Large intestine (tissue), 3 donors: ENCODE results near the gene ARMC9. TPM values are rescaled to one million over a fixed set of nuclear protein-coding genes. Genes with fewer than 3 reads are reported as not detected.
A peak's percentile ranks its signal among the peaks of the same experiment; 100 is the strongest.

Experiments
- DNase-seq, 2 donors: peaks; one replicate each; pipeline versions ENCODE4 v3.0.0 to v3.0.0-alpha.2; 2013
- H3K27ac ChIP-seq: one replicate; pipeline ENCODE4 v1.5.1; 2013; ENCODE audit warnings: low read length
- H3K27me3 ChIP-seq: 2 replicates; pipeline ENCODE4 v1.6.1; 2013; ENCODE audit warnings: low read length; ENCODE audit not compliant: control insufficient read depth, insufficient read depth
- H3K36me3 ChIP-seq: 2 replicates; pipeline ENCODE4 v1.6.1; 2013; ENCODE audit warnings: low read length; ENCODE audit not compliant: control insufficient read depth, insufficient read depth
- H3K4me1 ChIP-seq: one replicate; pipeline ENCODE4 v1.6.1; 2013; ENCODE audit warnings: low read length; ENCODE audit not compliant: control insufficient read depth, insufficient read depth
- H3K4me3 ChIP-seq: one replicate; pipeline ENCODE4 v1.5.1; 2013; ENCODE audit warnings: low read length
- H3K9me3 ChIP-seq: one replicate; pipeline ENCODE4 v1.6.1; 2013; ENCODE audit warnings: mild to moderate bottlenecking, low read depth, low read length, moderate library complexity; ENCODE audit not compliant: control insufficient read depth
- WGBS: methylation state at CpG from one replicate; pipeline ENCODE4 v1.1.5; 2013; ENCODE audit warnings: low lambda C conversion rate; ENCODE audit not compliant: insufficient coverage; 5-methylcytosine and 5-hydroxymethylcytosine counted together
- polyA plus RNA-seq: library from polyadenylated mRNA; unstranded; fragments of 120-200 nt; gene quantifications from one replicate; pipeline ENCODE4 v1.2.1, GENCODE V29; 2013

Gene ARMC9
- polyA plus RNA-seq, 1 donor = 14.4 TPM

GRCh38 chr2:231259104-231259503 lies 60.7 kb downstream of the ARMC9 start:
- peaks cover 12% of the 10 kb centered on the region for H3K4me1 ChIP-seq
- peak overlapping the region; percentile 61 for H3K27ac ChIP-seq
- H3K4me3 ChIP-seq = no peak overlapping the region
- no peaks in the 10 kb centered on the region for H3K27me3 ChIP-seq
- no peaks in the 10 kb centered on the region for H3K9me3 ChIP-seq
- no CpG with 5 or more reads among the region's 5 CpGs for WGBS
- no peak for DNase-seq
- H3K36me3 ChIP-seq = peaks cover 6% of the 10 kb centered on the region

GRCh38 chr2:231260442-231261208 lies 62.2 kb downstream of the ARMC9 start:
- DNase-seq = no peak
- Histone ChIP-seq H3K27ac (no peak overlapping the region), H3K9me3 (no peaks in the 10 kb centered on the region), H3K27me3 (no peaks in the 10 kb centered on the region), H3K4me3 (no peak overlapping the region), H3K4me1 (peaks cover 12% of the 10 kb centered on the region), H3K36me3 (peaks cover 6% of the 10 kb centered on the region)
- 60% methylated on average over 1 of the region's 15 CpGs for WGBS

GRCh38 chr2:231263118-231263831 lies 64.8 kb downstream of the ARMC9 start:
- no CpG with 5 or more reads among the region's 10 CpGs for WGBS

GRCh38 chr2:231270221-231271114 lies 72.0 kb downstream of the ARMC9 start:
- no peak overlapping the region for H3K27ac ChIP-seq
- DNase-seq = peak in 1 of 2 donors; percentile 41
- H3K4me1 ChIP-seq = peaks cover 7% of the 10 kb centered on the region
- H3K27me3 ChIP-seq = no peaks in the 10 kb centered on the region
- H3K4me3 ChIP-seq = no peak overlapping the region
- H3K9me3 ChIP-seq = no peaks in the 10 kb centered on the region
- peaks cover 14% of the 10 kb centered on the region for H3K36me3 ChIP-seq
- WGBS = 66% methylated on average over 7 of the region's 20 CpGs

More at GRCh38 chr2:231263118-231263831, 64.8 kb downstream of the ARMC9 start:
- Histone ChIP-seq H3K4me1 (peaks cover 12% of the 10 kb centered on the region), H3K4me3 (no peak overlapping the region), H3K27ac (no peak overlapping the region), H3K36me3 (peaks cover 4% of the 10 kb centered on the region), H3K27me3 (no peaks in the 10 kb centered on the region), H3K9me3 (no peaks in the 10 kb centered on the region)
- no peak for DNase-seq

- DNase-seq = no peak
- H3K9me3 ChIP-seq = no peaks in the 10 kb centered on the region
- no peak overlapping the region for H3K4me3 ChIP-seq
- no CpG with 5 or more reads among the region's 4 CpGs for WGBS
- H3K27ac ChIP-seq = no peak overlapping the region
- peaks cover 23% of the 10 kb centered on the region for H3K36me3 ChIP-seq
- no peaks in the 10 kb centered on the region for H3K27me3 ChIP-seq
- peaks cover 7% of the 10 kb centered on the region for H3K4me1 ChIP-seq
Observed at GRCh38 chr2:231272991-231273390, 74.6 kb downstream of the ARMC9 start.

GRCh38 chr2:231276987-231277386 lies 78.6 kb downstream of the ARMC9 start:
- no peak for DNase-seq
- Histone ChIP-seq H3K4me1 (no peaks in the 10 kb centered on the region), H3K27ac (no peak overlapping the region), H3K4me3 (no peak overlapping the region), H3K27me3 (no peaks in the 10 kb centered on the region), H3K36me3 (peaks cover 35% of the 10 kb centered on the region), H3K9me3 (no peaks in the 10 kb centered on the region)
- no CpG with 5 or more reads among the region's 2 CpGs for WGBS

GRCh38 chr2:231277962-231278361 lies 79.5 kb downstream of the ARMC9 start:
- WGBS = no CpG with 5 or more reads among the region's 8 CpGs
- no peak overlapping the region for H3K4me3 ChIP-seq
- no peaks in the 10 kb centered on the region for H3K4me1 ChIP-seq
- no peaks in the 10 kb centered on the region for H3K9me3 ChIP-seq
- no peaks in the 10 kb centered on the region for H3K27me3 ChIP-seq
- H3K27ac ChIP-seq = no peak overlapping the region
- peaks cover 36% of the 10 kb centered on the region for H3K36me3 ChIP-seq
- DNase-seq = no peak

GRCh38 chr2:231278868-231279267 lies 80.4 kb downstream of the ARMC9 start:
- DNase-seq = no peak
- WGBS = no CpG with 5 or more reads among the region's 2 CpGs

GRCh38 chr2:231280846-231281245 lies 82.4 kb downstream of the ARMC9 start:
- H3K36me3 ChIP-seq = peaks cover 24% of the 10 kb centered on the region
- H3K27me3 ChIP-seq = no peaks in the 10 kb centered on the region
- H3K4me3 ChIP-seq = no peak overlapping the region
- no CpG with 5 or more reads among the region's 9 CpGs for WGBS
- DNase-seq = no peak
- no peak overlapping the region for H3K27ac ChIP-seq
- no peaks in the 10 kb centered on the region for H3K9me3 ChIP-seq
- peaks cover 17% of the 10 kb centered on the region for H3K4me1 ChIP-seq

More at GRCh38 chr2:231278868-231279267, 80.4 kb downstream of the ARMC9 start:
- Histone ChIP-seq H3K36me3 (peaks cover 27% of the 10 kb centered on the region), H3K4me3 (no peak overlapping the region), H3K9me3 (no peaks in the 10 kb centered on the region), H3K27ac (no peak overlapping the region), H3K4me1 (peaks cover under 1% of the 10 kb centered on the region), H3K27me3 (no peaks in the 10 kb centered on the region)

- H3K4me3 ChIP-seq = no peak overlapping the region
- peaks cover 12% of the 10 kb centered on the region for H3K36me3 ChIP-seq
- peaks cover 4% of the 10 kb centered on the region for H3K9me3 ChIP-seq
- no CpG with 5 or more reads among the region's 2 CpGs for WGBS
- peak; percentile 48 to 80 for DNase-seq
- no peaks in the 10 kb centered on the region for H3K27me3 ChIP-seq
- peaks cover 32% of the 10 kb centered on the region for H3K4me1 ChIP-seq
- H3K27ac ChIP-seq = peak overlapping the region; percentile 77
Observed at GRCh38 chr2:231284296-231284695, 85.9 kb downstream of the ARMC9 start.
